ENCODE results near the gene FER. TPM values are rescaled to one million over a fixed set of nuclear protein-coding genes. Genes with fewer than 3 reads are reported as not detected.

FER gene
- total and polyA plus RNA-seq, 9 of the 15 experiments (the other 6 are each of a cell fraction or from before 2014, with no cell fraction given) = 6.7 to 18.2 (median 8.9) TPM

DNA sequence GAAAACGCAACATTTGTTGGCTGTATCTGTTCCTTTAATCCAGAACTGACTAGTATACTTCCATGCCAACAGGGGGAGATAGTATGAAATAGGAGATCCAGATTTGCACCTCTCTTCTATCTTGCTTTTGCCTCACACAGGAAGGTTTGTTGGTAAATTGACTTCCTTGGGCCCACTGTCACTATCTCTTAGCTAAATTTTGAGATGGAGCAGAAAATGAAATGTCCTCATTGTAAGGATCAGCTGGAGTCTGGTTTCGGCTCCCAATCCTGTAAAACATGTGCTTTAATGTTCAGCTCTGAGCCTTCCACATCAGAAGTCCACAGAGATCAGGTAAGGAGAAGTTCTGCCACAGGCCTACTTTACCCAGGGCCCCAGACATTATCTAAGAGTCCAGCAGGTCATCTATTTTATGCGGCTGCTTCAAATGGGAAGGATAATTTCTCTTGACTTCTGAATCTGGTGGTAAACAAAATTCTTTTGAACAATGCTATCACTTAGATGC is 176.8 kb downstream of the FER start (continued):
- TF ChIP-seq ID3 (CRISPR knock-in tag; IDR thresholded peaks at IDR 0.05) (no peak), ID3 (tag; IDR thresholded peaks at IDR 0.05) (no peak), XRCC5 (IDR thresholded peaks at IDR 0.05; ENCODE audit: low read depth, low read length) (no peak), CBFA2T3 (IDR thresholded peaks at IDR 0.05) (0 out of 2 replicates have a peak, but pooled peaks have one; percentile 9), NR2C1 (IDR thresholded peaks at IDR 0.05) (no peak), NR2C1 (tag; IDR thresholded peaks at IDR 0.05) (no peak), L3MBTL2 (IDR thresholded peaks at IDR 0.05) (peak; percentile 39; the same call in 1 of the 2 replicates), ZNF407 (IDR thresholded peaks at IDR 0.05; ENCODE audit: low read depth) (no peak), ZNF184 (CRISPR knock-in tag; IDR thresholded peaks at IDR 0.05) (no peak), NR3C1 (CRISPR knock-in tag; IDR thresholded peaks at IDR 0.05) (no peak), ARID1B (IDR thresholded peaks at IDR 0.05) (no peak), ATF4 (CRISPR knock-in tag; IDR thresholded peaks at IDR 0.05) (no peak), TFAP4 (CRISPR knock-in tag; IDR thresholded peaks at IDR 0.05; ENCODE audit: borderline replicate concordance) (no peak), ZC3H4 (CRISPR knock-in tag; IDR thresholded peaks at IDR 0.05; ENCODE audit: borderline replicate concordance) (no peak)
- TF ChIP-seq, protein P1, sequence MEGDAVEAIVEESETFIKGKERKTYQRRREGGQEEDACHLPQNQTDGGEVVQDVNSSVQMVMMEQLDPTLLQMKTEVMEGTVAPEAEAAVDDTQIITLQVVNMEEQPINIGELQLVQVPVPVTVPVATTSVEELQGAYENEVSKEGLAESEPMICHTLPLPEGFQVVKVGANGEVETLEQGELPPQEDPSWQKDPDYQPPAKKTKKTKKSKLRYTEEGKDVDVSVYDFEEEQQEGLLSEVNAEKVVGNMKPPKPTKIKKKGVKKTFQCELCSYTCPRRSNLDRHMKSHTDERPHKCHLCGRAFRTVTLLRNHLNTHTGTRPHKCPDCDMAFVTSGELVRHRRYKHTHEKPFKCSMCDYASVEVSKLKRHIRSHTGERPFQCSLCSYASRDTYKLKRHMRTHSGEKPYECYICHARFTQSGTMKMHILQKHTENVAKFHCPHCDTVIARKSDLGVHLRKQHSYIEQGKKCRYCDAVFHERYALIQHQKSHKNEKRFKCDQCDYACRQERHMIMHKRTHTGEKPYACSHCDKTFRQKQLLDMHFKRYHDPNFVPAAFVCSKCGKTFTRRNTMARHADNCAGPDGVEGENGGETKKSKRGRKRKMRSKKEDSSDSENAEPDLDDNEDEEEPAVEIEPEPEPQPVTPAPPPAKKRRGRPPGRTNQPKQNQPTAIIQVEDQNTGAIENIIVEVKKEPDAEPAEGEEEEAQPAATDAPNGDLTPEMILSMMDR (IDR thresholded peaks at IDR 0.05 in 2 of 3, conservative IDR thresholded peaks at IDR 0.05 in 1 of 3; ENCODE audit: insufficient read depth in 2 of 3, low read depth in 1 of 3, low read length in 3 of 3) = peak in 2 of 3 experiments; percentile 44 to 47; a peak in 4 of 6 replicates
